OCI-LY1 (cell line): ENCODE results near the gene FNDC7.

Experiments used
- CTCF ChIP-seq: fragments of 200-600 bp; sonication (generic), shearing (Covaris generic); IDR thresholded peaks from 2 replicates; pipeline ENCODE4 v1.5.1; 2017; ENCODE audit warnings: mild to moderate bottlenecking, antibody characterized with exemption, low read length, moderate library complexity, mixed read lengths
- EZH2 ChIP-seq: fragments of 200-600 bp; sonication (generic), shearing (Covaris generic); IDR thresholded peaks from 2 replicates; pipeline ENCODE4 v1.8.0; 2017; ENCODE audit warnings: borderline replicate concordance, mixed run types, mild to moderate bottlenecking, antibody characterized with exemption, low read length, moderate library complexity, mixed read lengths

- TF ChIP-seq CTCF (peak; percentile 93), EZH2 (no peak)
These were observed 33.9 kb downstream of the FNDC7 start, which contains the start of gene STXBP3 for GRCh38 chr1:108746382-108747170.
